Measurements from ENCODE around the gene ANXA8L1. TPM values are rescaled to one million over a fixed set of nuclear protein-coding genes. Genes with fewer than 3 reads are reported as not detected.
A peak's percentile ranks its signal among the peaks of the same experiment; 100 is the strongest.
"Not testable (repeated sequence)": the region's sequence is repeated elsewhere in the genome, so short reads cannot be mapped to it uniquely, and the experiment has no call there.

Gene ANXA8L1
- polyA plus RNA-seq, 2 of the 4 experiments (the other 2 are of a cell fraction): 33.7 to 92.3 TPM

- TF ChIP-seq SMC3 (IDR thresholded peaks at IDR 0.05): 0 out of 3 replicates have a peak, but pooled peaks have one; percentile 22
- TF ChIP-seq POLR2A (IDR thresholded peaks at IDR 0.05; ENCODE audit: low read length): peak; percentile 14; the same call in 1 of the 2 replicates
- TF ChIP-seq E2F6 (IDR thresholded peaks at IDR 0.05; ENCODE audit: borderline replicate concordance, low read depth): 0 out of 2 replicates have a peak, but pooled peaks have one; percentile 18
- peak; percentile 50 for TF ChIP-seq MAX (IDR thresholded peaks at IDR 0.05)
- TF ChIP-seq CTCF (IDR thresholded peaks at IDR 0.05): peak; percentile 30; the same call in 2 of the 3 replicates
- TF ChIP-seq, protein P1, sequence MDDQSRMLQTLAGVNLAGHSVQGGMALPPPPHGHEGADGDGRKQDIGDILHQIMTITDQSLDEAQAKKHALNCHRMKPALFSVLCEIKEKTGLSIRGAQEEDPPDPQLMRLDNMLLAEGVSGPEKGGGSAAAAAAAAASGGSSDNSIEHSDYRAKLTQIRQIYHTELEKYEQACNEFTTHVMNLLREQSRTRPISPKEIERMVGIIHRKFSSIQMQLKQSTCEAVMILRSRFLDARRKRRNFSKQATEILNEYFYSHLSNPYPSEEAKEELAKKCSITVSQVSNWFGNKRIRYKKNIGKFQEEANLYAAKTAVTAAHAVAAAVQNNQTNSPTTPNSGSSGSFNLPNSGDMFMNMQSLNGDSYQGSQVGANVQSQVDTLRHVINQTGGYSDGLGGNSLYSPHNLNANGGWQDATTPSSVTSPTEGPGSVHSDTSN (IDR thresholded peaks at IDR 0.05): peak; percentile 47; the same call in 1 of the 2 replicates
- peak in 1 of 2 experiments; percentile 36; a peak in 1 of 5 replicates for TF ChIP-seq JUN (IDR thresholded peaks at IDR 0.05)
- TF ChIP-seq RAD21 (conservative IDR thresholded peaks at IDR 0.05 in 1 of 2, IDR thresholded peaks at IDR 0.05 in 1 of 2): peak; percentile 7 to 32; a peak in 2 of 5 replicates
- peak in 1 of 2 experiments; percentile 87 for DNase-seq (ENCODE audit: low read depth in 1 of 2, low spot score in 1 of 2)
- ATAC-seq: peak; percentile 64 to 74
- FAIRE-seq, H3K9me3 ChIP-seq, CTCF ChIA-PET, POLR2A ChIA-PET: not testable (repeated sequence)
- H3K27ac ChIP-seq: peak overlapping the region; percentile 96 to 100
- H3K4me1 ChIP-seq: peaks cover 25% of the 10 kb centered on the region
- H3K4me3 ChIP-seq: peak overlapping the region; percentile 56
- WGBS (ENCODE audit: missing lambda C conversion rate): 3% methylated on average over 6 of the region's 35 CpGs
- H3K4me2 ChIP-seq: peak overlapping the region; percentile 95
Measured at GRCh38 chr10:46398212-46398886, 22.8 kb downstream of the ANXA8L1 start.

DNA sequence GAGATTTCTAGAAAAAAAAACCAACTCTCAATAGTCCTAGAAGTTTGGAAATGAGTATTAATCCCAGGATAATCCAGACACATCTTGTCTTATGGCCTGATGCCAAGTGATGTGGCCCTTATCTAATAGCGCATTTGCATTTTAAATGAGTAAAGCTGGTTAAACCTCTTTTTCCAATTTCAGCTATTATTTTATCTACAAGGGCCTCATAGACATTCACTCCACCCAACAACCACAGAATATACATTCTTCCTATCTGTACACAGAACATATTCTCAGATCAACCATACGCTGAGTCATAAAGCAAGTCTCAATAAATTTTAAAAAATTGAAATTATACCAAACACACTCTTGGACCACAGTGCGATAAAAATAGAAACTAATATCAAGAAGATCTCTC lies 34.0 kb downstream of the ANXA8L1 start:
- DNase-seq (ENCODE audit: low read depth in 1 of 2, low spot score in 1 of 2); POLR2A ChIA-PET; H3K4me2 ChIP-seq; H3K4me1 ChIP-seq; H3K27ac ChIP-seq; H3K4me3 ChIP-seq; FAIRE-seq; CTCF ChIA-PET; ATAC-seq: not testable (repeated sequence)
- 100% methylated on average over 3 of the region's 3 CpGs for WGBS (ENCODE audit: missing lambda C conversion rate)
- peaks cover 14% of the 10 kb centered on the region for H3K9me3 ChIP-seq

DNA sequence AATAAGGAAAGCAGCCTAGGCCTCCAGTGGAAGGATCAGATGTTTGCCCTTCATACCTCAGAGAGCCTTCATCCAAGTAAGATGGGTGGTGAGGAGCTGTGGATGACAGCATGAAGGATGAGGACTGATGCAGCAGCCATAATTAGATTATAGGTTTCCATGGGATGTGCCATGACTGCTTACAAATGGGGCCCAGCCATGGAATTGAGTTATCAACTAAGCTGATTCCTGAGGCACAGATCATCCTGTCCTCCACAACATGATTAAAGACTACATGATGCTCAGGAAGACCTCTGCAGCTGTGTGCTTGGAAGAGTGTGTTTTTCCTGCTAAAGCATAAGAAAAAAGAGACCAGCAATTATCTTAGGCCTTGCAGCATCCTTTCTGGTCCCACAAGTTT lies 35.5 kb downstream of the ANXA8L1 start:
- H3K4me1 ChIP-seq; FAIRE-seq; CTCF ChIA-PET; H3K4me2 ChIP-seq; H3K27ac ChIP-seq; POLR2A ChIA-PET; ATAC-seq; H3K4me3 ChIP-seq; DNase-seq (ENCODE audit: low read depth in 1 of 2, low spot score in 1 of 2): not testable (repeated sequence)
- H3K9me3 ChIP-seq: peaks cover 14% of the 10 kb centered on the region

DNA sequence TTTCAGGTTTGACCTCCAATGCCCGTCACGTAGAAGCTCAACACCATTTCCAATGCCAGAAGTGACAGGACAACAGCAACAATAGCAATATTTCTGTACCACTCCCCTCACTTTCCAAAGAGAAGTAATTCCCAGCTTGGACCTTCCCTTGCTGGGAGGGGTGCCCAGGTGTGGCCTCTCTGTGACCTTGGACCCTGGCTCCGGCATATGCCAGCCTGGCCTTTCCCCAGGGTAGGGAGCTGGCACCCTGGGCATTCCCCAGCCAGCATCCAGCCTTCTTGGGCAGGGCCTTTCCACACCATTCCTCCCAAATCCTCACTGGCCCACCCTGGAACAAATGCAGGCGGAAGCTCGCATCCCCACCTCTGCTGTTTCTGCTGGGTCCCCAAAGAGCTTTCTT lies 37.1 kb downstream of the ANXA8L1 start:
- H3K27ac ChIP-seq; POLR2A ChIA-PET; DNase-seq (ENCODE audit: low read depth in 1 of 2, low spot score in 1 of 2); H3K4me1 ChIP-seq; FAIRE-seq; H3K9me3 ChIP-seq; H3K4me3 ChIP-seq; CTCF ChIA-PET; ATAC-seq; H3K4me2 ChIP-seq: not testable (repeated sequence)
- no CpG with 5 or more reads among the region's 5 CpGs for WGBS (ENCODE audit: missing lambda C conversion rate)

DNA sequence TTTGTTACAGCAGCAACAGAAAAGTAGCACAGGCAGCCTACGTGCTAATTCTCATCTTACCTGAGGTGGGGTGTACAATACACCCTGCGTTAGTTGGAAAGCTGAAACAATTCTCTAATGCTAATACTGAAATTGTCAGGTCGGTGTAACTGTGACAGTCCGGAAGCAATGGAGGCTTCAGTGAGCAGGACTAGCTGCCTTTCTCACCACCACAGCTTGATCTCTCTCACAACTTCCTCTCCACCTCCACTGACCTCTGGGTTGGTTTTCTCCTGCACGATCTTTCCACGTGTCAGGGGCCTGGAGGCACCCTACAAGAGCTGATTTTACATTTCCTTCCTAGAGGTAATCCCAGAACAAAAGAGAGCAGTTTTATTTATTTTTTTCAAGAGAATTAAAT lies 39.7 kb downstream of the ANXA8L1 start:
- ATAC-seq; DNase-seq (ENCODE audit: low read depth in 1 of 2, low spot score in 1 of 2); H3K4me1 ChIP-seq; H3K27ac ChIP-seq; H3K4me2 ChIP-seq; FAIRE-seq; H3K9me3 ChIP-seq; POLR2A ChIA-PET; CTCF ChIA-PET; H3K4me3 ChIP-seq: not testable (repeated sequence)
- WGBS (ENCODE audit: missing lambda C conversion rate): 93% methylated on average over 6 of the region's 6 CpGs

GRCh38 chr10:46418283-46418682 lies 42.7 kb downstream of the ANXA8L1 start:
- H3K4me1 ChIP-seq; POLR2A ChIA-PET; H3K4me2 ChIP-seq; H3K9me3 ChIP-seq; DNase-seq (ENCODE audit: low read depth in 1 of 2, low spot score in 1 of 2); CTCF ChIA-PET; FAIRE-seq; H3K4me3 ChIP-seq: not testable (repeated sequence)
- peak overlapping the region in 1 of 2 experiments; percentile 44; a peak in 1 of 6 replicates for H3K27ac ChIP-seq
- 90% methylated on average over 4 of the region's 7 CpGs for WGBS (ENCODE audit: missing lambda C conversion rate)
- peak in 1 of 2 experiments; percentile 18; a peak in 3 of 6 replicates for ATAC-seq

DNA sequence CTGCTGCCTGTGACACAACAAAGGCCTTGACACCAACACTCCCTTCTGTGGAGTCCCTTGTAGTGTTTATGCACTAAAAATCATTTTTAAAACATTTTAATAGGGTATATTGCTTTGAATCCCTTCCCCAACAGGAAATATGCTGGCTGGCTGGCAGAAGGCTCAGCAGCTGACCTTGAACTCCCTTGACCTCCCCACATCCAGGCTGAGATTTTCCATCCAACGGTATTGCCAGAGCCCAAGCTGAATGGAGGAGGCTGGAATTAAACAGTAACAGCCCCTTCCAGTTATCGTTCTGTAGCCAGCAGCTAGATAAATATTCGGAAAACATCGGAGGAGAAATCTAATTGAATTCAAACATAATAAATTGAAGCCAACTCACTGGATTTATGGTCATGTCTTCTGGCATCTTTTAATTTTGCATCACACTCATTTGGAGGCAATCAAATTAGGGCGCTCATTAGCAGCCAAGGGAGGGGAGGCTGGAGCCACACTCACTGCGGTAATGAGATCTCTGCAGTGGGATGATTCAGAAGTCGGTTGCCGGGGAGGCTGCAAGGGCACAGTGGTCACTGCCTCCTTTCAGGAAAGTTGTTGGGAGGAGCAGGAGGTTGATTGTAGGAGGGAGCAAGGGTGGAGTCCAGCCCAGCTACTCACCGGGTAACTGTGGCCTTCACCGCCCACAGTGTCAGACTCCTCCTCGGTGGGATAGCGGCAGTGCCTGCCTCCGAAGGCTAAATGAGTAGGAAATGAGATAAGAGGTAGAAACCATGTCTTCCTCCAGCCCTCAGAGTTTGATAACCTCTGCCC lies 44.2 kb downstream of the ANXA8L1 start:
- H3K4me2 ChIP-seq; H3K27ac ChIP-seq; CTCF ChIA-PET; H3K4me1 ChIP-seq; H3K4me3 ChIP-seq; H3K9me3 ChIP-seq; DNase-seq (ENCODE audit: low read depth in 1 of 2, low spot score in 1 of 2); FAIRE-seq; POLR2A ChIA-PET: not testable (repeated sequence)
- WGBS (ENCODE audit: missing lambda C conversion rate): 82% methylated on average over 4 of the region's 13 CpGs
- ATAC-seq: peak; percentile 3 to 8; a peak in 3 of 6 replicates

- ATAC-seq: peak in 1 of 2 experiments; percentile 3; a peak in 1 of 6 replicates
- H3K4me2 ChIP-seq; DNase-seq (ENCODE audit: low read depth in 1 of 2, low spot score in 1 of 2); POLR2A ChIA-PET; H3K4me3 ChIP-seq; H3K9me3 ChIP-seq; FAIRE-seq; H3K4me1 ChIP-seq; H3K27ac ChIP-seq: not testable (repeated sequence)
- no CpG with 5 or more reads among the region's 2 CpGs for WGBS (ENCODE audit: missing lambda C conversion rate)
- CTCF ChIA-PET: interaction anchor here (0.7 kb wide), 1 partner anchor 194 kb away, joined by 3 read pairs; no protein-coding TSS in a partner anchor
Measured at GRCh38 chr10:46423550-46423949, 48.0 kb downstream of the ANXA8L1 start.
